ENCODE results near the gene RIC8B. TPM values are rescaled to one million over a fixed set of nuclear protein-coding genes. Genes with fewer than 3 reads are reported as not detected.

RIC8B gene
- polyA plus RNA-seq, 2 of the 4 experiments (the other 2 are of a cell fraction) = 10.5 to 25.5 TPM

DNA sequence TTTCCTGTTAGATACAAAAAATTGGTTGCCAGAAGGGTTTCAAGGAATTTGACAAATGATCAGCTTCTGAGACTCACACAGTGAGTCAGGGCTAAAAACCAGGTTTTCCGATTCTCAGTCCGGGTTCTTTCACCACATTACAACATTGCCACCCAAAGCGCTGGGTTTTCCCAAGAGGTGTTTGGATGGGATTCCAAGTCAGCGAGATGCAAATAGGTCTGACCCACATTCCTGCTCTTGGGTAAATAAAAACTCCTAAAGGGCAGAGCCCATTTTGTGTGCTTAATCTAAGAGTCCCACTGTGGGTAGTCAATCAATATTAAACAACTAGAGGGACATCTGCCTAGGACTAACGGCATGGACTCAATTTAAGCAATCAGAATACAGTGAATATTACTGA lies 5.4 kb upstream of the RIC8B start:
- Histone ChIP-seq H3K4me2 (peak overlapping the region; percentile 68), H3K4me1 (peaks cover 56% of the 10 kb centered on the region), H3K4me3 (peak overlapping the region; percentile 7; the same call in 1 of the 3 replicates), H3K9me3 (no peaks in the 10 kb centered on the region), H3K27ac (peak overlapping the region; percentile 77 to 79)
- CTCF ChIA-PET = interaction anchor here (0.8 to 3.0 kb wide), 2 partner anchors 11 to 26 kb away, joined by 3 to 9 read pairs; no protein-coding TSS in a partner anchor
- DNase-seq (ENCODE audit: low read depth in 1 of 2, low spot score in 1 of 2) (peak in 1 of 2 experiments; percentile 83), FAIRE-seq (no peak), ATAC-seq (peak; percentile 40 to 53; a peak in 5 of 6 replicates)
- 27% methylated on average over 5 of the region's 5 CpGs for WGBS (ENCODE audit: missing lambda C conversion rate)
- TF ChIP-seq CBX8 (IDR thresholded peaks at IDR 0.05) (no peak), JUNB (IDR thresholded peaks at IDR 0.05) (peak; percentile 44; the same call in 1 of the 2 replicates), ZC3H11A (IDR thresholded peaks at IDR 0.05) (no peak), PHF8 (IDR thresholded peaks at IDR 0.05; ENCODE audit: borderline replicate concordance, low read depth) (no peak), FOSL2 (IDR thresholded peaks at IDR 0.05) (peak; percentile 48; the same call in 1 of the 2 replicates), FOSL2 (CRISPR knock-in tag; IDR thresholded peaks at IDR 0.05) (peak; percentile 27; the same call in 1 of the 2 replicates), CEBPB (IDR thresholded peaks at IDR 0.05) (peak; percentile 50 to 71; a peak in 3 of 4 replicates), GATA3 (IDR thresholded peaks at IDR 0.05; ENCODE audit: borderline replicate concordance) (peak; percentile 61; the same call in 1 of the 2 replicates), JUN (IDR thresholded peaks at IDR 0.05) (peak in 1 of 2 experiments; percentile 60; a peak in 1 of 5 replicates), ESRRA (IDR thresholded peaks at IDR 0.05; ENCODE audit: borderline replicate concordance, low read length) (no peak), RCOR1 (IDR thresholded peaks at IDR 0.05; ENCODE audit: low read depth, low read length) (no peak), EP300 (IDR thresholded peaks at IDR 0.05) (peak; percentile 77 to 81; a peak in 3 of 5 replicates)
- TF ChIP-seq, protein P1, sequence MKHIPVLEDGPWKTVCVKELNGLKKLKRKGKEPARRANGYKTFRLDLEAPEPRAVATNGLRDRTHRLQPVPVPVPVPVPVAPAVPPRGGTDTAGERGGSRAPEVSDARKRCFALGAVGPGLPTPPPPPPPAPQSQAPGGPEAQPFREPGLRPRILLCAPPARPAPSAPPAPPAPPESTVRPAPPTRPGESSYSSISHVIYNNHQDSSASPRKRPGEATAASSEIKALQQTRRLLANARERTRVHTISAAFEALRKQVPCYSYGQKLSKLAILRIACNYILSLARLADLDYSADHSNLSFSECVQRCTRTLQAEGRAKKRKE (CRISPR knock-in tag; IDR thresholded peaks at IDR 0.05; ENCODE audit: low read depth) = no peak
- POLR2A ChIA-PET = no interaction called here

DNA sequence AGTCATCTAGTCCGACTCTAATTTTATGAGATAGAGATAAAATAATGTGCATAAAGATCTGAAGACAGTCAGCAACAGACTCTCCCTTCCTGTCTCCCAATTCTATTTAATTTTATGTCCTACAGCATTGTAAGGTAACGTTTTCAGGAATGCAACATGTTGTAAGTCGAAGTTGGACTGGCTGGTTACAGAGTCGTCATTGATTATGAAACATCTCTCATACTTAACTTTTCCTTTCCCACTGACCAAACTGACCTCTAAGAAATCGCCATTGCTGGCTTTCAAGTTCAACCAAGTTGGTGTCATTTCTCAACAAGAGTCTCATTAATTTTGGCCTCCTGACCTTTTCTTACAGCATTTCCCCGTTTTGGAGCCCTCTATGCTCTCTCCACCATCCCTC lies 4.9 kb upstream of the RIC8B start:
- ATAC-seq (no peak), DNase-seq (ENCODE audit: low read depth in 1 of 2, low spot score in 1 of 2) (peak in 1 of 2 experiments; percentile 52), FAIRE-seq (no peak)
- ChIA-PET CTCF (interaction anchor here (0.8 kb wide), 1 partner anchor 27 kb away, joined by 3 read pairs; no protein-coding TSS in a partner anchor), POLR2A (no interaction called here)
- Histone ChIP-seq H3K4me3 (0 out of 3 replicates have a peak overlapping the region, but pooled peaks have one; percentile 7), H3K27ac (peak overlapping the region; percentile 77 to 79), H3K4me2 (peak overlapping the region; percentile 68), H3K9me3 (no peaks in the 10 kb centered on the region), H3K4me1 (peaks cover 56% of the 10 kb centered on the region)
- TF ChIP-seq RAD21 (conservative IDR thresholded peaks at IDR 0.05 in 1 of 2, IDR thresholded peaks at IDR 0.05 in 1 of 2) (no peak), ZNF302 (CRISPR knock-in tag; IDR thresholded peaks at IDR 0.05) (no peak), RFX5 (IDR thresholded peaks at IDR 0.05) (no peak), GATA3 (IDR thresholded peaks at IDR 0.05; ENCODE audit: borderline replicate concordance) (no peak), FOSB (CRISPR knock-in tag; IDR thresholded peaks at IDR 0.05) (no peak), FOSL2 (IDR thresholded peaks at IDR 0.05) (no peak), FOSL2 (CRISPR knock-in tag; IDR thresholded peaks at IDR 0.05) (no peak), CHD2 (IDR thresholded peaks at IDR 0.05; ENCODE audit: low read length, partially characterized antibody) (no peak), SMC3 (IDR thresholded peaks at IDR 0.05) (no peak), EHMT2 (IDR thresholded peaks at IDR 0.05; ENCODE audit: low read depth) (no peak)
- TF ChIP-seq, protein P2, sequence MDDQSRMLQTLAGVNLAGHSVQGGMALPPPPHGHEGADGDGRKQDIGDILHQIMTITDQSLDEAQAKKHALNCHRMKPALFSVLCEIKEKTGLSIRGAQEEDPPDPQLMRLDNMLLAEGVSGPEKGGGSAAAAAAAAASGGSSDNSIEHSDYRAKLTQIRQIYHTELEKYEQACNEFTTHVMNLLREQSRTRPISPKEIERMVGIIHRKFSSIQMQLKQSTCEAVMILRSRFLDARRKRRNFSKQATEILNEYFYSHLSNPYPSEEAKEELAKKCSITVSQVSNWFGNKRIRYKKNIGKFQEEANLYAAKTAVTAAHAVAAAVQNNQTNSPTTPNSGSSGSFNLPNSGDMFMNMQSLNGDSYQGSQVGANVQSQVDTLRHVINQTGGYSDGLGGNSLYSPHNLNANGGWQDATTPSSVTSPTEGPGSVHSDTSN (IDR thresholded peaks at IDR 0.05) = no peak
- TF ChIP-seq, protein P3, sequence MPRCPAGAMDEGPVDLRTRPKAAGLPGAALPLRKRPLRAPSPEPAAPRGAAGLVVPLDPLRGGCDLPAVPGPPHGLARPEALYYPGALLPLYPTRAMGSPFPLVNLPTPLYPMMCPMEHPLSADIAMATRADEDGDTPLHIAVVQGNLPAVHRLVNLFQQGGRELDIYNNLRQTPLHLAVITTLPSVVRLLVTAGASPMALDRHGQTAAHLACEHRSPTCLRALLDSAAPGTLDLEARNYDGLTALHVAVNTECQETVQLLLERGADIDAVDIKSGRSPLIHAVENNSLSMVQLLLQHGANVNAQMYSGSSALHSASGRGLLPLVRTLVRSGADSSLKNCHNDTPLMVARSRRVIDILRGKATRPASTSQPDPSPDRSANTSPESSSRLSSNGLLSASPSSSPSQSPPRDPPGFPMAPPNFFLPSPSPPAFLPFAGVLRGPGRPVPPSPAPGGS (IDR thresholded peaks at IDR 0.05) = no peak
- TF ChIP-seq, protein P1 (CRISPR knock-in tag; IDR thresholded peaks at IDR 0.05; ENCODE audit: low read depth) = no peak
- WGBS (ENCODE audit: missing lambda C conversion rate) = 40% methylated on average over 6 of the region's 6 CpGs
